ENCODE measurements around the gene THSD4. TPM values are rescaled to one million over a fixed set of nuclear protein-coding genes. Genes with fewer than 3 reads are reported as not detected.
"Not testable (repeated sequence)": the region's sequence is repeated elsewhere in the genome, so short reads cannot be mapped to it uniquely, and the experiment has no call there.

The THSD4 gene
- total RNA-seq, 1 donor from 2014 or later = 1.6 TPM

- no peak for DNase-seq
Measured at GRCh38 chr15:71352125-71352524, 236.9 kb downstream of the THSD4 start.

- no peak for DNase-seq
Measured at GRCh38 chr15:71352765-71353164, 237.5 kb downstream of the THSD4 start.

- no peak for DNase-seq
Measured at GRCh38 chr15:71353171-71353570, 237.9 kb downstream of the THSD4 start.

- no peak for DNase-seq
Measured at GRCh38 chr15:71355268-71355667, 240.0 kb downstream of the THSD4 start.

- DNase-seq = no peak
Measured at GRCh38 chr15:71357321-71357732, 242.1 kb downstream of the THSD4 start.

- no peak for DNase-seq
Measured at GRCh38 chr15:71357967-71358366, 242.7 kb downstream of the THSD4 start.

GRCh38 chr15:71359246-71359645 lies 244.0 kb downstream of the THSD4 start:
- DNase-seq = no peak

- DNase-seq = no peak
Measured at GRCh38 chr15:71362556-71362955, 247.3 kb downstream of the THSD4 start.

- DNase-seq = no peak
Measured at GRCh38 chr15:71362987-71363968, 248.0 kb downstream of the THSD4 start.

GRCh38 chr15:71364117-71364584 lies 248.9 kb downstream of the THSD4 start:
- DNase-seq = no peak

GRCh38 chr15:71366522-71366921 lies 251.3 kb downstream of the THSD4 start:
- no peak for DNase-seq

GRCh38 chr15:71366926-71367325 lies 251.7 kb downstream of the THSD4 start:
- no peak for DNase-seq

GRCh38 chr15:71367737-71368136 lies 252.5 kb downstream of the THSD4 start:
- DNase-seq = not testable (repeated sequence)

- DNase-seq = not testable (repeated sequence)
Measured at GRCh38 chr15:71372769-71373168, 257.5 kb downstream of the THSD4 start.

GRCh38 chr15:71373917-71374316 lies 258.6 kb downstream of the THSD4 start:
- no peak for DNase-seq

- DNase-seq = no peak
Measured at GRCh38 chr15:71374607-71375352, 259.5 kb downstream of the THSD4 start.

- DNase-seq = no peak
Measured at GRCh38 chr15:71375934-71376333, 260.7 kb downstream of the THSD4 start.

- DNase-seq = no peak
Measured at GRCh38 chr15:71379893-71380292, 264.6 kb downstream of the THSD4 start.

- no peak for DNase-seq
Measured at GRCh38 chr15:71380345-71380744, 265.1 kb downstream of the THSD4 start.

GRCh38 chr15:71384501-71384900 lies 269.2 kb downstream of the THSD4 start:
- no peak for DNase-seq

GRCh38 chr15:71385026-71385425 lies 269.8 kb downstream of the THSD4 start:
- no peak for DNase-seq

GRCh38 chr15:71385457-71385856 lies 270.2 kb downstream of the THSD4 start:
- DNase-seq = no peak

- no peak for DNase-seq
Measured at GRCh38 chr15:71386005-71386404, 270.7 kb downstream of the THSD4 start.

Data from occipital lobe (tissue), 2 donors.